ENCODE measurements around the gene CCDC71L. TPM values are rescaled to one million over a fixed set of nuclear protein-coding genes. Genes with fewer than 3 reads are reported as not detected.
A peak's percentile ranks its signal among the peaks of the same experiment; 100 is the strongest.

Gene CCDC71L
- total and polyA plus RNA-seq, 2 donors, result 24.6 to 35.8 TPM

- Histone ChIP-seq H3K9me3 (ENCODE audit: control insufficient read depth in 2 of 2, insufficient read depth in 1 of 2, low read length in 1 of 2) (peaks cover 0 to 4% of the 10 kb centered on the region in 2 donors), H3K27ac (ENCODE audit: low read depth in 1 of 2, low read length in 1 of 2) (no peak overlapping the region), H3K27me3 (ENCODE audit: control insufficient read depth in 2 of 2, insufficient read depth in 1 of 2, low read length in 1 of 2) (no peaks in the 10 kb centered on the region), H3K36me3 (ENCODE audit: control insufficient read depth in 2 of 2, insufficient read depth in 2 of 2, low read length in 1 of 2) (no peaks in the 10 kb centered on the region), H3K4me1 (ENCODE audit: control insufficient read depth in 2 of 2, insufficient read depth in 2 of 2, low read length in 2 of 2) (no peaks in the 10 kb centered on the region), H3K4me3 (ENCODE audit: low read length in 2 of 2) (no peak overlapping the region)
- WGBS, result 82% methylated on average over 3 of the region's 3 CpGs
- no peak for DNase-seq (ENCODE audit: low read depth in 6 of 9, low spot score in 9 of 9)
Measured at GRCh38 chr7:106664343-106664742, 3.4 kb upstream of the CCDC71L start.

- Histone ChIP-seq H3K36me3 (ENCODE audit: control insufficient read depth in 2 of 2, insufficient read depth in 2 of 2, low read length in 1 of 2) (no peaks in the 10 kb centered on the region), H3K27ac (ENCODE audit: low read depth in 1 of 2, low read length in 1 of 2) (peak overlapping the region; percentile 96 to 97), H3K4me1 (ENCODE audit: control insufficient read depth in 2 of 2, insufficient read depth in 2 of 2, low read length in 2 of 2) (peaks cover 8 to 9% of the 10 kb centered on the region in 2 donors), H3K27me3 (ENCODE audit: control insufficient read depth in 2 of 2, insufficient read depth in 1 of 2, low read length in 1 of 2) (no peaks in the 10 kb centered on the region), H3K9me3 (ENCODE audit: control insufficient read depth in 2 of 2, insufficient read depth in 1 of 2, low read length in 1 of 2) (peaks cover 0 to 4% of the 10 kb centered on the region in 2 donors), H3K4me3 (ENCODE audit: low read length in 2 of 2) (peak overlapping the region; percentile 87 to 93)
- peak in 8 of 9 donors; percentile 71 to 91 (median 78) for DNase-seq (ENCODE audit: low read depth in 6 of 9, low spot score in 9 of 9)
- under 1% methylated on average over 101 of the region's 101 CpGs for WGBS
Measured at GRCh38 chr7:106659963-106660861, 746 bp downstream of the CCDC71L start.

GRCh38 chr7:106659166-106659962, 1.6 kb downstream of the CCDC71L start:
- H3K9me3 ChIP-seq (ENCODE audit: control insufficient read depth in 2 of 2, insufficient read depth in 1 of 2, low read length in 1 of 2), result peaks cover 0 to 4% of the 10 kb centered on the region in 2 donors
- DNase-seq (ENCODE audit: low read depth in 6 of 9, low spot score in 9 of 9), result no peak
- no peaks in the 10 kb centered on the region for H3K27me3 ChIP-seq (ENCODE audit: control insufficient read depth in 2 of 2, insufficient read depth in 1 of 2, low read length in 1 of 2)
- peak overlapping the region; percentile 87 to 93 for H3K4me3 ChIP-seq (ENCODE audit: low read length in 2 of 2)
- H3K27ac ChIP-seq (ENCODE audit: low read depth in 1 of 2, low read length in 1 of 2), result peak overlapping the region; percentile 91 to 97
- no peaks in the 10 kb centered on the region for H3K36me3 ChIP-seq (ENCODE audit: control insufficient read depth in 2 of 2, insufficient read depth in 2 of 2, low read length in 1 of 2)
- WGBS, result 25% methylated on average over 12 of the region's 12 CpGs
- peaks cover 8 to 9% of the 10 kb centered on the region in 2 donors for H3K4me1 ChIP-seq (ENCODE audit: control insufficient read depth in 2 of 2, insufficient read depth in 2 of 2, low read length in 2 of 2)

GRCh38 chr7:106658316-106659165, 2.4 kb downstream of the CCDC71L start:
- no peak overlapping the region for H3K27ac ChIP-seq (ENCODE audit: low read depth in 1 of 2, low read length in 1 of 2)
- no peak for DNase-seq (ENCODE audit: low read depth in 6 of 9, low spot score in 9 of 9)

GRCh38 chr7:106657085-106657991, 3.6 kb downstream of the CCDC71L start:
- 48% methylated on average over 5 of the region's 5 CpGs for WGBS
- Histone ChIP-seq H3K27me3 (ENCODE audit: control insufficient read depth in 2 of 2, insufficient read depth in 1 of 2, low read length in 1 of 2) (no peaks in the 10 kb centered on the region), H3K4me1 (ENCODE audit: control insufficient read depth in 2 of 2, insufficient read depth in 2 of 2, low read length in 2 of 2) (peaks cover 9 to 10% of the 10 kb centered on the region in 2 donors), H3K27ac (ENCODE audit: low read depth in 1 of 2, low read length in 1 of 2) (peak overlapping the region in 1 of 2 donors; percentile 8), H3K36me3 (ENCODE audit: control insufficient read depth in 2 of 2, insufficient read depth in 2 of 2, low read length in 1 of 2) (no peaks in the 10 kb centered on the region), H3K9me3 (ENCODE audit: control insufficient read depth in 2 of 2, insufficient read depth in 1 of 2, low read length in 1 of 2) (peaks cover 0 to 4% of the 10 kb centered on the region in 2 donors), H3K4me3 (ENCODE audit: low read length in 2 of 2) (peak overlapping the region in 1 of 2 donors; percentile 17)
- peak in 4 of 9 donors; percentile 18 to 61 (median 24) for DNase-seq (ENCODE audit: low read depth in 6 of 9, low spot score in 9 of 9)

More at GRCh38 chr7:106658316-106659165, 2.4 kb downstream of the CCDC71L start:
- H3K4me3 ChIP-seq (ENCODE audit: low read length in 2 of 2), result peak overlapping the region; percentile 87 to 93
- H3K4me1 ChIP-seq (ENCODE audit: control insufficient read depth in 2 of 2, insufficient read depth in 2 of 2, low read length in 2 of 2), result peaks cover 8 to 9% of the 10 kb centered on the region in 2 donors
- no peaks in the 10 kb centered on the region for H3K27me3 ChIP-seq (ENCODE audit: control insufficient read depth in 2 of 2, insufficient read depth in 1 of 2, low read length in 1 of 2)
- no peaks in the 10 kb centered on the region for H3K36me3 ChIP-seq (ENCODE audit: control insufficient read depth in 2 of 2, insufficient read depth in 2 of 2, low read length in 1 of 2)
- WGBS, result 97% methylated on average over 6 of the region's 6 CpGs
- peaks cover 0 to 4% of the 10 kb centered on the region in 2 donors for H3K9me3 ChIP-seq (ENCODE audit: control insufficient read depth in 2 of 2, insufficient read depth in 1 of 2, low read length in 1 of 2)

- H3K4me1 ChIP-seq (ENCODE audit: control insufficient read depth in 2 of 2, insufficient read depth in 2 of 2, low read length in 2 of 2), result peaks cover 9 to 10% of the 10 kb centered on the region in 2 donors
- H3K27ac ChIP-seq (ENCODE audit: low read depth in 1 of 2, low read length in 1 of 2), result no peak overlapping the region
- no peaks in the 10 kb centered on the region for H3K36me3 ChIP-seq (ENCODE audit: control insufficient read depth in 2 of 2, insufficient read depth in 2 of 2, low read length in 1 of 2)
- no peak overlapping the region for H3K4me3 ChIP-seq (ENCODE audit: low read length in 2 of 2)
- WGBS, result 97% methylated on average over 5 of the region's 5 CpGs
- no peak for DNase-seq (ENCODE audit: low read depth in 6 of 9, low spot score in 9 of 9)
- H3K27me3 ChIP-seq (ENCODE audit: control insufficient read depth in 2 of 2, insufficient read depth in 1 of 2, low read length in 1 of 2), result no peaks in the 10 kb centered on the region
- H3K9me3 ChIP-seq (ENCODE audit: control insufficient read depth in 2 of 2, insufficient read depth in 1 of 2, low read length in 1 of 2), result peaks cover 0 to under 1% of the 10 kb centered on the region in 2 donors
Measured at GRCh38 chr7:106655703-106656498, 5.1 kb downstream of the CCDC71L start.

- DNase-seq (ENCODE audit: low read depth in 6 of 9, low spot score in 9 of 9), result no peak
- Histone ChIP-seq H3K36me3 (ENCODE audit: control insufficient read depth in 2 of 2, insufficient read depth in 2 of 2, low read length in 1 of 2) (no peaks in the 10 kb centered on the region), H3K4me1 (ENCODE audit: control insufficient read depth in 2 of 2, insufficient read depth in 2 of 2, low read length in 2 of 2) (peaks cover 6 to 8% of the 10 kb centered on the region in 2 donors), H3K27me3 (ENCODE audit: control insufficient read depth in 2 of 2, insufficient read depth in 1 of 2, low read length in 1 of 2) (no peaks in the 10 kb centered on the region), H3K4me3 (ENCODE audit: low read length in 2 of 2) (no peak overlapping the region), H3K9me3 (ENCODE audit: control insufficient read depth in 2 of 2, insufficient read depth in 1 of 2, low read length in 1 of 2) (no peaks in the 10 kb centered on the region), H3K27ac (ENCODE audit: low read depth in 1 of 2, low read length in 1 of 2) (no peak overlapping the region)
- 67% methylated on average over 2 of the region's 2 CpGs for WGBS
Measured at GRCh38 chr7:106653488-106653887, 7.5 kb downstream of the CCDC71L start.
